Choroid plexus epithelial cell (primary cell): Measurements from ENCODE around the gene ENHO.

Experiments
- DNase-seq: peaks from one replicate; pipeline ENCODE4 v3.0.0-alpha.2; 2010; ENCODE audit warnings: low read depth
- H3K4me3 ChIP-seq: 2 replicates; pipeline ENCODE4 v1.5.1; 2011; ENCODE audit warnings: low read depth, mild to moderate bottlenecking, control low read depth, low read length, moderate library complexity
- TF ChIP-seq, protein P1 (sequence below): conservative IDR thresholded peaks from 2 replicates; pipeline ENCODE4 v1.5.1; 2011; ENCODE audit warnings: low read depth, mild to moderate bottlenecking, control low read depth, inconsistent platforms, low read length, moderate library complexity

The ENHO gene

DNA sequence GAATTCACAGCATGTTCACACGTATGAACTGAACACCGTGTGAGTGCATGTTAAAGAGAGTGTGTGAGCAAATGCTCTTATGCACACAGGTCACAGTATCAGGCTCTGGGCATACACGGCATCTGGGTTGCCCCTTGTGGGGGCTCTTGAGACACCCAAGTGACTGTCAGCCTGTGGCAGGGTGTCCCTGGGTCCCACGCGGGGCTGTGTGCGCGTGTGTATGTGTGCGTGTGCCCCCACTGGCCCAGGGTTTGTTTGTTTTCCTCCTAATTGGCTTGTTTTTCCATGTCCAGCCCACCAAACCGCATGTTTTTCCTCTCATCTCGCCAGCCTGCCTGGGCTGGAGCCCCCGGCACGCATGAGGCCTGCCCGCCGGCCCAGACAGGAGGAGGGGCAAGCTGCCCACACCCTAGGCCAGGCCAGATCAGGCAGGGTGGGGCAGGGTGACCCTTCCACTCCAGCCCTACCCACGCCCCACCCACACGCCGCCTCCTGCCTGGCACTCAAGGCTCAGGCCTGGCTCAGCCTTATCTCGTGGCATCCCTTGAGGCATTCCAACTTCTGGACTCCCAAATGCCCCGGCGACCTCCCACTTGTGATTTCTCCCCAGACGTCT, 37.9 kb upstream of the ENHO start:
- TF ChIP-seq, protein P1, sequence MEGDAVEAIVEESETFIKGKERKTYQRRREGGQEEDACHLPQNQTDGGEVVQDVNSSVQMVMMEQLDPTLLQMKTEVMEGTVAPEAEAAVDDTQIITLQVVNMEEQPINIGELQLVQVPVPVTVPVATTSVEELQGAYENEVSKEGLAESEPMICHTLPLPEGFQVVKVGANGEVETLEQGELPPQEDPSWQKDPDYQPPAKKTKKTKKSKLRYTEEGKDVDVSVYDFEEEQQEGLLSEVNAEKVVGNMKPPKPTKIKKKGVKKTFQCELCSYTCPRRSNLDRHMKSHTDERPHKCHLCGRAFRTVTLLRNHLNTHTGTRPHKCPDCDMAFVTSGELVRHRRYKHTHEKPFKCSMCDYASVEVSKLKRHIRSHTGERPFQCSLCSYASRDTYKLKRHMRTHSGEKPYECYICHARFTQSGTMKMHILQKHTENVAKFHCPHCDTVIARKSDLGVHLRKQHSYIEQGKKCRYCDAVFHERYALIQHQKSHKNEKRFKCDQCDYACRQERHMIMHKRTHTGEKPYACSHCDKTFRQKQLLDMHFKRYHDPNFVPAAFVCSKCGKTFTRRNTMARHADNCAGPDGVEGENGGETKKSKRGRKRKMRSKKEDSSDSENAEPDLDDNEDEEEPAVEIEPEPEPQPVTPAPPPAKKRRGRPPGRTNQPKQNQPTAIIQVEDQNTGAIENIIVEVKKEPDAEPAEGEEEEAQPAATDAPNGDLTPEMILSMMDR: no peak
- DNase-seq: no peak
- H3K4me3 ChIP-seq: no peak overlapping the region

DNA sequence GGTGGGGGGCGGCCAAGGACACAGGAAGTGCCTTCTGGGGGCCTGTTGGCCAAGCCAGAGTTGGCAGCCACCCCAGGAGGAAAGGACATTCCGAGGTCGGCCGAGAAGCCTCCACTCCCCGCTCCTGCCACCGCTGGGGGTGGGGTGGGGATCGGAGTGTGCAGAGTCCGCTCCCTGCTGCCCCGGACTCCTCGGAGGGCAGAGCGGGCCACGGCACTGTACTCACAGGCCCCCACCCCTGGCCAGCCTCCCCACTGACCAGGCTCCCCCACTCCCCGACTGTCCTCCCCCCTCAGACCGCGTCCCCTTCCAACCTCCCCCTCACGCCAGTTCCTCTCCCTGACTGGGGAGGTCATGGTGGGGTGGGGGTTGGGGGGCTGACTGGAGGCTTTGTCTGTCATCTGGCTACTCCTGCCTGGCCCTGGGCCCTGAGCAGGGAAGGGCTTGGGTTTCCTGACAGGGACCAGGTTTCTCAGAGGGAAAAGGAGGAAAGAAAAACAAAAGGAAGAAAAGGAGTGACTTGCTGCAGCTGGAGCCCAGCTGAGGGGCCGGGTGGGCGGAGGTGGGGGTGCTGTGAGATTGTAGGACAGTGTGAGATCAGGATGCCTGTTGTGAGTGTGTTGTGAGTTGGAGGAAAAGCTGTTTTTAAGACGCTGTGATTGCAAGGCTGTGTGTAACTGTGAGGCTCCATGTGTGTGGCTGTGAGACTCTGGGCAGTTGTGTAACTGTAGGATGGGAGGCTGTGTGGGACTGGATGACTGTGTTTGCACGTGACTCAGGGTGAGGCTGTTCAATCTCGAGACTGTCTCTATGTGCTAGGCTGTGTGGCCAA, 37.0 kb upstream of the ENHO start:
- peak; percentile 72 for DNase-seq
- no peak overlapping the region for H3K4me3 ChIP-seq
- TF ChIP-seq, protein P1: no peak

DNA sequence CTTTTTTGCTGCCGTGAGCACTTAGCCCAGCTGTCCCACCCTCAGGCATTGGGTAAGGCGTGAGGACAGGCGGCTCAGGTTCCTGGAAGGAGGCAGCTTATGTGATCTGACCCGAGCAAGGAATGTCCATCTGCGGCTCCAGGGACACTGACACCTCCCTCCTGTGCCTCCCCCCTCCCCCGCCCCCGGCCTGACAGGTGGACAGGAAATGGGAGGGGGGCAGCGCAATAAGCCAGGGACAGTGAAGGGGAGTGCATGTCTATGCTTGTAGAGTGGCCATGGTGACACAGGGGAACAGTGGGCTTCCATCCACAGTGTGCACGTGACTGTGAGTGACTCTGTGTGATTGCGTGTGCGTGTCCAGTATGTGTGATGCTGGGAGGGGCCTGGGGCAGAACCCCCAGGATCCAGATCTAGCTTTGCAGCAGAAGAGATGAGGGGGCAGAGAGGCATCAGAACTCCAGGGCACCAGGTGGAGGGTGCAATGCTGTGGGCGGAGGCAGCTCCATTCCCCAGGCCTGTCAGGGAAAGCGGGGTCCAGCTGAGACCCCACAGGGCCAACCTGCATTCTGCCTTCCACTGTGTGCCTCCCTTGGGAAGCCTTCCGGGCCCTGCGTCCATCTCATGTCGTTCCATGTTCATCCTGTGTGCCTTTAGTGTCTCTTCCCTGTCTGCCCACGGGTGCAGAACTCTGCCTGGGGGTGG, 36.3 kb upstream of the ENHO start:
- H3K4me3 ChIP-seq: no peak overlapping the region
- no peak for DNase-seq
- TF ChIP-seq, protein P1: no peak

DNA sequence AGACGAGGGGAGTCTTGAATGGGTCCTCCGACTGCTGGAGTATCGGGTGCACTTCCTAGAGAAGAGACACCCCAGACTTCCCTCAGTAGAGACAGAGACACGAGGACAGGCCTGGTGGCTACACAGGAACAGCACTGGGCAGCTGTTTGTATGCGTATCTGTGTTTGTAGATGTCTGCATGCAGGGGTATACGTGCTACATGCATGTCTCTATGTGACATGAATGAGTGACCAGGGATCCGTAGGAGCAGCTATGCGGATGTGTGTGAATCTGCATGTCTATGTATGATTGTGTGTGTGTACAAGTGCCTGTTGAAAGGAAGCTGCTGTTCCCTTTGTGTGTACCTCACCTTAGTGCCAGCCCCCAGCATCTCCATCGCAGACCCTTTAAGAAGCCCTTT, 35.6 kb upstream of the ENHO start:
- H3K4me3 ChIP-seq: no peak overlapping the region
- TF ChIP-seq, protein P1: no peak
- DNase-seq: no peak

DNA sequence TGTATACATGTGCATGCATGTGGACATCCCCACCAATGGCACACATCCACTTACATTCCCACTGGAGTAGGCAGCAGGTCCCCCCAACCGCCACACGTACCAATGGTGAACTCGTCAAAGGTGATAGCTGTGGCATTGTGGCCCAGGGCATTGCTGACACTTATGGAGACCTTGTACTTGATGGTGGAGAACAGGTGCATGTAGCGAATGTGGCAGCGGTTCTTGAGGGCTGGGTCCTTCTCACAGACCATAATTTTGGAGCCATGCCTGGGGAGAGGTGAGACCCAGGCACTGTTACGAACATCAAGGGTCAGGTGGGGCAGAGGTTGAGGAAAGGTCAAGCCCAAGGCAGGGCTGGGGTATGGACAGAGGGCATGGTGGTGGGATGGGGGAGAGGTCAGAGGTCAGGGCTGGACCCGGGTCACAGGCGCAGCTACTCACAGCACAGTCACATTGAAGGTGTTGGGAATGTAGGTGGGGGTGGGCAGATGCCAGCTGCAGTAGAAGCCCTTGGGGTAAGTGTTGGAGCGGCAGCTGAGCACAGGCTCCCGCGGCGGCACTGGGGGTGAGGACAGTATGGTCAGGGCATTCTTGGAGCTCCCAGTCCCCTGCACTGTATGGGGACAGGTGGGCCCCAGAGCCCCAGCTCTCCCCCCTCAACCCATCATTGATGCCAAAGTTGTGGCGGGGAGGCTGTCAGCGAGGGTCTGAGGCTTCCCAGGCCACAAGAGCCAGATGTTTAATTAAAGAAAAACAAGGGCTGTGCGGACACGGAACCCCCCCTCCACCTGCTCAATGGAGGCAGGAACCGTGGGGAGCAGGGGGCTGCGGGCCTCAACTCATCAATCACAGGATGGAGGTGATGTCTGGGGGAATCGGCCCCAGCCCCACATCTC, 34.9 kb upstream of the ENHO start:
- H3K4me3 ChIP-seq: no peak overlapping the region
- TF ChIP-seq, protein P1: no peak
- no peak for DNase-seq

DNA sequence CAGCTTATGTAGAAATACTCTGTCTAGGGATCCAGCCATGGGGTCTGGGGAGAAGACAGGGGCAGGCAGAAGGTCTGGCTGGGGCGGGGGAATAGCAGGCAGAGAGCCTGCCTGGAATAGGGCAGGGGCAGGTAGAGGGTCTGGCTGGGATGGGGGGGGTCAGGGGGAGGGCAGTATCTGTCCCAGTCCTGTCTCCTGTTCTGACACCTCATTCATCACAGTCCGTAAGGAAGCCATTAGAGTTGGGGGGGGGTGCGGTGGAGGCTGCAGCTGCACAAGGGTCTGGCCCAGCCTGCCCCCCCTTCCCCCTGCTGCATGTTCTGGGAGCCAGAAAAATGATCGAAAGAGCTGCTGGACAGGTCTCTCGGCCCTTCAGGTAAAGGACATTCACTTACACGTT, 34.2 kb upstream of the ENHO start:
- TF ChIP-seq, protein P1: no peak
- no peak overlapping the region for H3K4me3 ChIP-seq
- no peak for DNase-seq
